Measurements from ENCODE around the gene UACA. TPM values are rescaled to one million over a fixed set of nuclear protein-coding genes. Genes with fewer than 3 reads are reported as not detected.
"Not testable (repeated sequence)": the region's sequence is repeated elsewhere in the genome, so short reads cannot be mapped to it uniquely, and the experiment has no call there.

The UACA gene
- total RNA-seq, 1 donor from 2014 or later, result 62.2 TPM

- no peak for DNase-seq (ENCODE audit: low spot score)
These were observed 5.7 kb downstream of the UACA start for GRCh38 chr15:70757627-70758026.

- DNase-seq (ENCODE audit: low spot score), result no peak
These were observed 8.5 kb downstream of the UACA start for GRCh38 chr15:70754862-70755261.

- no peak for DNase-seq (ENCODE audit: low spot score)
These were observed 10.1 kb downstream of the UACA start for GRCh38 chr15:70753101-70753829.

- DNase-seq (ENCODE audit: low spot score), result no peak
These were observed 11.1 kb downstream of the UACA start for GRCh38 chr15:70752193-70752635.

- DNase-seq (ENCODE audit: low spot score), result no peak
These were observed 13.0 kb downstream of the UACA start for GRCh38 chr15:70750203-70750869.

- peak; percentile 51 for DNase-seq (ENCODE audit: low spot score)
These were observed 15.0 kb downstream of the UACA start for GRCh38 chr15:70748281-70748747.

GRCh38 chr15:70746598-70746997 is 16.8 kb downstream of the UACA start:
- DNase-seq (ENCODE audit: low spot score), result not testable (repeated sequence)

- no peak for DNase-seq (ENCODE audit: low spot score)
These were observed 20.4 kb downstream of the UACA start for GRCh38 chr15:70742928-70743327.

GRCh38 chr15:70741677-70742293 is 21.6 kb downstream of the UACA start:
- DNase-seq (ENCODE audit: low spot score), result no peak

GRCh38 chr15:70741107-70741531 is 22.2 kb downstream of the UACA start:
- DNase-seq (ENCODE audit: low spot score), result peak; percentile 67

- not testable (repeated sequence) for DNase-seq (ENCODE audit: low spot score)
These were observed 28.3 kb downstream of the UACA start for GRCh38 chr15:70735040-70735439.

- no peak for DNase-seq (ENCODE audit: low spot score)
These were observed 34.2 kb downstream of the UACA start for GRCh38 chr15:70729164-70729563.

- DNase-seq (ENCODE audit: low spot score), result no peak
These were observed 36.6 kb downstream of the UACA start for GRCh38 chr15:70726753-70727152.

GRCh38 chr15:70723927-70724326 is 39.4 kb downstream of the UACA start:
- DNase-seq (ENCODE audit: low spot score), result no peak

- DNase-seq (ENCODE audit: low spot score), result no peak
These were observed 40.3 kb downstream of the UACA start for GRCh38 chr15:70723122-70723422.

GRCh38 chr15:70722266-70723121 is 40.9 kb downstream of the UACA start:
- DNase-seq (ENCODE audit: low spot score), result no peak

- DNase-seq (ENCODE audit: low spot score), result no peak
These were observed 42.9 kb downstream of the UACA start for GRCh38 chr15:70720228-70721016.

- no peak for DNase-seq (ENCODE audit: low spot score)
These were observed 46.0 kb downstream of the UACA start for GRCh38 chr15:70717237-70717793.

GRCh38 chr15:70715840-70716485 is 47.4 kb downstream of the UACA start:
- no peak for DNase-seq (ENCODE audit: low spot score)

- no peak for DNase-seq (ENCODE audit: low spot score)
These were observed 48.8 kb downstream of the UACA start for GRCh38 chr15:70714565-70714964.
